Fibroblast of skin of back (primary cell): ENCODE data around the gene CCT8L2.
"Not testable (repeated sequence)": the region's sequence is repeated elsewhere in the genome, so short reads cannot be mapped to it uniquely, and the experiment has no call there.

Source experiments
- DNase-seq: peaks from one replicate; pipeline ENCODE4 v3.0.0-alpha.2; 2013

Gene CCT8L2

DNA sequence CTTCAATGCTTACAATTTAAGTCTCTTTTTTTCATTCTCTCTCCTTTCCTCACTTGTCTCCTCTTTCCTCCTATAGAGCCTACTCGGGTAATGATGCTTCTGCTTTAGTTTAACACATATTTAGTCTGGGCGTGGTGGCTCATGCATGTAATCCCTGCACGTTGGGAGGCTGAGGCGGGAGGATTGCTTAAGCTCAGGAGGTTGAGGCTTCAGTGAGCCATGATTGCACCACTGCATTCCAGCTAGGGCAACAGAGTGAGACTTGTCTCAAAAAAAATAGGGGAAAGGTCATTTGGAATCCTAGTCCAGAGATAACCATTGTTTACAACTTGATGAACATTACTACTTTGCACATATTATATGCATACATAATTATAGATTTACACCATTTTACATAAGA is 1.4 kb upstream of the CCT8L2 start:
- DNase-seq: no peak

DNA sequence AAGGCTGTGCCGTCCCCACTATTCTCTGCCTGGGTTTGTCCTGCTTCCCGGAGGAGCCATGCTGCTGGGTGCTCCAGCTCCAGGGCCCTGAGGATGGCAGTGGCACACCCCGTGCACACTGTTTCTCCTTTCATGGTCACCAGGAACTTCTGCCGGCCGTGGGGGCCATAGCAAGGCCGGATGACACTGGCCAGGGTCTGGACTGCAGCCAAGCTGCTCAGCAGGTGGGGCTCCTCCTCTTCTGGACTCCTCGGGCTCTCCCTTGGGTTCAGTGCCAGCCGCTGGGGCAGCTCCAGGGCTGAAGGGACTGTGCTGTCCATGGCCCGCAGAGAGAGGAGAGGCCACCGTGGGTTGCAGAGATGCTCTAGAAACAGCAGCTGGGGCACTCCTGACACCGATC is 379 bp downstream of the CCT8L2 start:
- not testable (repeated sequence) for DNase-seq

DNA sequence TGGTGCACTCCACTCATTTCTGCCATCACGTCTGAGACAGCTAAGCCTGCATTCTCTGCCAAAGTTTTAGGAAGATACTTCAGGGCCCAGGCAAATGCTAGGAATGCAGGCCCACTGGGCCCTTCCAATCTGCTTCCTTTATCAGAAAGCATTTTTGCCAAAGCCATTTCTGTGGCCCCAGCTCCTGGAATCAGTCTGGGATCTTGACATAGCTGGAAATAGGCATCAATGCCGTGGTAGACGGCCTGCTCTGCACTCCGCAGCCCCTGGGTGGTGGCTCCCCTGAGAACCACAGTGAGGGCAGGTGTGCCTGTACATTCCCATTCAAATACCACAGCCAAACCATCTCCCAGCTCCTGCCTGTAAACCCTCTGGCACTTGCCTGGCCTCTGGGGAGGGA is 1.5 kb downstream of the CCT8L2 start:
- not testable (repeated sequence) for DNase-seq

DNA sequence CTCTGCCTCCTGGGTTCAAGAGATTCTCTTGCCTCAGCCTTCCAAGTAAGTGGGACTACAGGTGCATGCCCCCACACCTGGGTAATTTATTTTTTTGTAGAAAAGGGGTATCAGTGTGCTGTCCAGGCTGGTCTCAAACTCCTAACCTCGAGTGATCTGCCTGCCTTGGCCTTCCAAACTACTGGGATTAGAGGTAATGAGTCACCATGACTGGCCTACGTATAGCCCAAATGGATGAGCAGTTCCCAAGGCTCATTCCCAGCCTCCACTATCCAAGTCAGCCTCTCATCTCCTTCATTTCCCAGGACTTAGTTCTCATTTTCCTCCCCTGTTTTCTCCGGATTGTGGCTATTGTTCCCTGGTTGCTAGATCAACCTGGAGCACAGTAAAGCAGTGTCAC is 5.6 kb downstream of the CCT8L2 start:
- no peak for DNase-seq

DNA sequence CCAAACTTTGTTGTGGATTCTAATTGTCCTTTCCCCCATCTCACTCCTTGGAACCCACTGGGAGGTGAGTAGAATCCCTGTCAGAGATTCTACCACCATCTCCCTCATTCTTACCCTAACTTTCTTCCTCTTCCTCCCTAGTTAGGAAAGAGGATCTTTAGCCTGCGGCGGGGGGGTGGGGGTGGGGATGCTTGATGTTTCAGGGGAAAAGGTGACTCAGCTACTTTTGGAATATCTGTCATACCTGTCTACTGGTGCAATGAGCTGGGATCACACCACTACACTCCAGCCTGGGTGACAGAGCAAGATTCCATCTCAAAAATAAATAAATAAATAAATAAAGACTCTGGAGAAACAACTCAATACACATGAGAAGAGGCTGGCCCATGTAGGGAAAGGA is 6.4 kb downstream of the CCT8L2 start:
- DNase-seq: no peak

DNA sequence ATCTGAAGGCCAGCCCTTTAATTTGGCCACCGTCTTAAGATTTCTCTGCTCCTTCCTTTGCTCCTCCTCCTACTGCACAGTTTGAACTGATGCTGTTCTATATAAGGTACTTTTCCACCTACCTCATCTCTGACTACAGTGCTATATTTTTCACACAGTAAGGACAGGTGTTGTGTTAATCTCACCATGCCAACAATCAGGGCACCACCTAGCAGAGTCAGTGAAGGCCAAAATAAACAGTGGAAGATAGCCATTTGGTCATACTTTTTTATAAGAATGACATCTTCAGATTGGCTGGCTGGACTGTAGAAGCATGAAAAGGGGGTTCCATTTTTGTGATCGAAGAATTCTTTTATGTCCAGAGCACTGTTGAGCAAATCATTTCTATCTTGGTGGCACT is 11.7 kb downstream of the CCT8L2 start:
- not testable (repeated sequence) for DNase-seq

DNA sequence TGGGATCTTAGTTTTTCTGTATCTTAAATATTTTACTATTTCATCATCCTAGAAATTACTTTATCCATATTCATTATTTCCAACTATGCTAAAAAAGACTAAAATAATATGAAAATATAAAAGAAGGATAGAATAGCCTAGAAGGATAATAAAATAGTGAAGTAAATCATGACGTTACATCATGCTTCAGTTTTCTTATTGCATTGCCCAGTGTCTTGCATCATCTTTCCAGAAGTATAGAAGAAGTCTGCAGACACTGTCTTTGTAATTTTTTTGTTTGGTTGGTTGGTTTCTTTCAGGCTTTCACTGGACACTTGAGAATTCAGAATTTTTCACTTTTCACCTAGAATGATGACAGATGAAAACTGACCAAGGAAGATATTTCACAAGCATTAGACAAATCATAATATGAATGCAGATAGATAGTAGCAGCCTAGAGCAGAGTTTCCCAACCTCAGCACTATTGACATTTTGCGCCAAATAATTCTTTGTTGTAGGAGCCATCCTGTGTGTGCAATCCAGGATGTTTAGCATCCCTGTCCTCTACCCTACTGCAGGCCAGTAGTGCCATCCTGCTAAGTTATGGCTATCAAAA is 23.3 kb downstream of the CCT8L2 start:
- not testable (repeated sequence) for DNase-seq

DNA sequence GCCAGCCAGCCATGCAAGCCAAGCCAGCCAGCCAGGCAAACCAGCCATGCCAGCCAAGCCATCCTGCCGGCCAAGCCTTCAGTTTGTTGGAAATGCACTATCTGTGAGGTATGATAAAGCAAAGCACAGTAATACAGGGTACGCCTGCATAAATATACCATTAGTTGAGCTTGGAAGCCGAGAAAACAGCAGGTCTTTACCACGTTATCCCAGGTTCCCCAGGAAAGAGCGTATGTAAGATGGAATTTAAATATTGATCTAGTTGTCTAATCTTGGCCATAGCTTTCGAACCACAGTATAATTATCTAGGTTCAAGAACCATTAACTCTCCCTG is 24.2 kb downstream of the CCT8L2 start:
- no peak for DNase-seq

DNA sequence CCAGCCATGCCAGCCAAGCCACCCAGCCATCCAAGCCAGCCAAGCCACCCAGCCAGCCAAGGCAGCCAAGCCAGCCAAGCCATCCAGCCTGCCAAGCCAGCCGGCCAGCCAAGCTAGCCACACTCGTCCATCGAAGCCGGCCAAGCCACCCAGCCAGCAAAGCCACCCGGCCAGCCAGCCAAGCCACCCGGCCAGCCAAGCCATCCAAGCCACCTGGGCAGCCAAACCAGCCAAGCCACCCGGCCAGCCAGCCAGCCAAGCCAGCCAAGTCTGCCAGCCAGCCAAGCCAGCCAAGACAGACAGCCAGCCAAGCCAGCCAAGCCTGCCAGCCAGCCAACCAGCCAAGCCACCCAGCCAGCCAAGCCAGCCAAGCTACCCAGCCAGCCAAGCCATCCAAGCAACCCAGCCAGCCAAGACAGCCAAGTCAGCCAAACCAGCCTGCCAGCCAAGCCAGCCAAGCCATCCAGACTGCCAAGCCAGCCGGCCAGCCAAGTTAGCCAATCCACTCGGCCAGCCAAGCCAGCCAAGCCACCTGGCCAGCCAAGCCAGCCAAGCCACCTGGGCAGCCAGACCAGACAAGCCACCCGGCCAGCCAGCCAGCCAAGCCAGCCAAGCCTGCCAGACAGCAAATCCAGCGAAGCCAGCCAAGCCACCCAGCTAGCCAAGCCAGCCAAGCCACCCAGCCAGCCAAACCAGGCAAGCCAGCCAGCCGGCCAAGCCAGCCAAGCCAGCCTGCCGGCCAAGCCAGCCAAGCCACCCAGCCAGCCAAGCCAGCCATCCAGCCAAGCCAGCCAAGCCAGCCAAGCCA is 24.8 kb downstream of the CCT8L2 start:
- DNase-seq: not testable (repeated sequence)

DNA sequence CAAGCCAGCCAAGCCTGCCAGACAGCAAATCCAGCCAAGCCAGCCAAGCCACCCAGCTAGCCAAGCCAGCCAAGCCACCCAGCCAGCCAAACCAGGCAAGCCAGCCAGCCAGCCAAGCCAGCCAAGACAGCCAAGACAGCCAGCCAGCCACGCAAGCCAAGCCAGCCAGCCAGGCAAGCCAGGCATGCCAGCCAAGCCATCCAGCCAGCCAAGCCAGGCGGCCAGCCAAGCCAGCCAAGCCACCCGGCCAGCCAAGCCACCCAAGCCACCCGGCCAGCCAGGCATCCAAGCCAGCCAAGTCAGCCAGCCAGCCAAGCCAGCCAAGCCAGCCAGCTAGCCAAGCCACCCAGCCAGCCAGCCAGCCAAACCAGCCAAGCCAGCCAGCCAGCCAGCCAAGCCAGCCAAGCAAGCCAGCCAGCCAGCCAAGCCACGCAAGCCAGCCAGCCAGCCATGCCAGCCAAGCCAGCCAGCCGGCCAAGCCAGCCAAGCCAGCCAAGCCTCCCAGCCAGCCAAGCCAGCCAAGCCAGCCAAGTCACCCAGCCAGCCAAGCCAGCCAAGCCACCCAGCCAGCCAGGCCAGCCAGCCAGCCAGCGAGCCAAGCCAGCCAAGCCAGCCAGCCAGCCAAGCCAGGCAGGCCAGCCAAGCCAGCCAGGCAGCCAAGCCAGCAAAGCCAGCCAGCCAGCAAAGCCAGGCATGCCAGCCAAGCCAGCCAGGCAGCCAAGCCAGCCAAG is 26.0 kb downstream of the CCT8L2 start:
- DNase-seq: not testable (repeated sequence)

DNA sequence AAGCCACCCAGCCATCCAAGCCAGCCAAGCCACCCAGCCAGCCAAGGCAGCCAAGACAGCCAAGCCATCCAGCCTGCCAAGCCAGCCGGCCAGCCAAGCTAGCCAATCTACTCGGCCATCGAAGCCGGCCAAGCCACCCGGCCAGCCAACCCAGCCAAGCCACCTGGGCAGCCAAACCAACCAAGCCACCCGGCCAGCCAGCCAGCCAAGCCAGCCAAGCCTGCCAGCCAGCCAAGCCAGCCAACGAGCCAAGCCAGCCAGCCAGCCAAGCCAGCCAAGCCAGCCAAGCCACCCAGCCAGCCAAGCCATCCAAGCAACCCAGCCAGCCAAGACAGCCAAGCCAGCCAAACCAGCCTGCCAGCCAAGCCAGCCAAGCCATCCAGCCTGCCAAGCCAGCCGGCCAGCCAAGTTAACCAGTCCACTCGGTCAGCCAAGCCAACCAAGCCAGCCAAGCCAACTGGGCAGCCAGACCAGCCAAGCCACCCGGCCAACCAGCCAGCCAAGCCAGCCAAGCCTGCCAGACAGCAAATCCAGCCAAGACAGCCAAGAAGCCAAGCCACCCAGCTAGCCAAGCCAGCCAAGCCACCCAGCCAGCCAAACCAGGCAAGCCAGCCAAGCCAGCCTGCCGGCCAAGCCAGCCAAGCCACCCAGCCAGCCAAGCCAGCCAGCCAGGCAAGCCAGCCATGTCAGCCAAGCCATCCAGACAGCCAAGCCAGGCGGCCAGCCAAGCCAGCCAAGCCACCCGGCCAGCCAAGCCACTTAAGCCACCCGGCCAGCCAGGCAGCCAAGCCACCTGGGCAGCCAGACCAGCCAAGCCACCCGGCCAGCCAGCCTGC is 26.8 kb downstream of the CCT8L2 start:
- DNase-seq: not testable (repeated sequence)

DNA sequence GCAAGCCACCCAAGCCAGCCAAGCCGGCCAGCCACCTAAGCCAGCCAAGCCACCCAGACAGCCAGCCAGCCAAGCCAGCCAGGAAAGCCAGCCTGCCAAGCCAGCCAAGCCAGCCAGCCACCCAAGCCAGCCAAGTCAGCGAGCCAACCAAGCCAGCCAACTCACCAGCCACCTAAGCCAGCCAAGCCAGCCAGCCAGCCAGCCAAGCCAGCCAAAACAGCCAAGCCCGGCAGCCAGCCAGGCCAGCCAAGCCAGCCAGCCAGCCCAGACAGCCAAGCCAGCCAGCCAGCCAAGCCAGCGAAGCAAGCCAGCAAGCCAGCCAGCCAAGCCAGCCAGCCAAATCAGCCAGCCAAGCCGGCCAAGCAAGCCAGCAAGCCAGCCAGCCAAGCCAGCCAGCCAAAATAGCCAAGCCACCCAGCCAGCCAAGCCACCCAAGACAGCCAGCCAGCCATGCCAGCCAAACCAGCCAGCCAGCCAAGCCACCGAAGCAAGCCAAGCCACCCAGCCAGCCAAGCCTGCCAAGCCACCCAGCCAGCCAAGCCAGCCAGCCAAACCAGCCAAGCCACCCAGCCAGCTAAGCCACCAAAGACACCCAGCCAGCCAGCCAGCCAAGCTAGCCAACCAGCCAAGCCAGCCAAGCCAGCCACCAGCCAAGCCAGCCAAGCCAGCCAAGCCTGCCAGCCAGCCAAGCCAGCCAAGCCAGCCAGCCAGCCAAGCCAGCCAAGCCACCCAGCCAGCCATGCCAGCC is 27.6 kb downstream of the CCT8L2 start:
- not testable (repeated sequence) for DNase-seq

DNA sequence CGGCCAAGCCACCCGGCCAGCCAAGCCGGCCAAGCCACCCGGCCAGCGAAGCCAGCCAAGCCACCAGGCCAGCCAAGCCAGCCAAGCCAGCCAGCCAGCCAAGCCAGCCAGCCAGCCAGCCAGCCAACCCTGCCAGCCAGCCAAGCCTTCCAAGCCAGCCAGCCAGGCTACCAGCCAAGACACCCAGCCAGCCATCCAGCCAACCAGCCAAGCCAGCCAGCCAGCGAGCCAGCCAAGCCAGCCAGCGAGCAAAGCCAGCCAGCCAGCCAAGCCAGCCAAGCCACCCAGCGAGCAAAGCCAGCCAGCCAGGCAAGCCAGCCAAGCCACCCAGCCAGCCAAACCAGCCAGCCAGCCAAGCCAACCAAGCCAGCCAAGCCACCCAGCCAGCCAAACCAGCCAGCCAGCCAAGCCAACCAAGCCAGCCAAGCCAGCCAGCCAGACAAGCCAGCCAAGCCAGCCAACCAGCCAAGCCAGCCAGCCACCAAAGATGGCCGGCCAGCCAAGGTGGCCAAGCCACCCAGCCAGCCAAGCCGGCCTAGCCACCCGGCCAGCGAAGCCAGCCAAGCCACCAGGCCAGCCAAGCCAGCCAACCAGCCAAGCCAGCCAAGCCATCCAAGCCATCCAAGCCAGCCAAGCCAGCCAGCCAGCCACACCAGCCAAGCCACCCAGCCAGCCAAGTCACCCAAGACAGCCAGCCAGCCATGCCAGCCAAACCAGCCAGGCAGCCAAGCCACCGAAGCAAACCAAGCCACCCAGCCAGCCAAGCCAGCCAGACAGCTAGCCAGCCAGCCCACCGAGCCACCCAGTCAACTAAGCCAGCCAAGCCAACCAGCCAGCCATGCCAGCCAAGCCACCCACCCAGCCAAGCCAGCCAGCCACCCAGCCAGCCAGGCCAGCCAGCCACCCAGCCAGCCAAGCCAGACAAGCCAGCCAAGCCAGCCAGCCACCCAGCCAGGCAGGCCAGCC is 28.8 kb downstream of the CCT8L2 start:
- no peak for DNase-seq

DNA sequence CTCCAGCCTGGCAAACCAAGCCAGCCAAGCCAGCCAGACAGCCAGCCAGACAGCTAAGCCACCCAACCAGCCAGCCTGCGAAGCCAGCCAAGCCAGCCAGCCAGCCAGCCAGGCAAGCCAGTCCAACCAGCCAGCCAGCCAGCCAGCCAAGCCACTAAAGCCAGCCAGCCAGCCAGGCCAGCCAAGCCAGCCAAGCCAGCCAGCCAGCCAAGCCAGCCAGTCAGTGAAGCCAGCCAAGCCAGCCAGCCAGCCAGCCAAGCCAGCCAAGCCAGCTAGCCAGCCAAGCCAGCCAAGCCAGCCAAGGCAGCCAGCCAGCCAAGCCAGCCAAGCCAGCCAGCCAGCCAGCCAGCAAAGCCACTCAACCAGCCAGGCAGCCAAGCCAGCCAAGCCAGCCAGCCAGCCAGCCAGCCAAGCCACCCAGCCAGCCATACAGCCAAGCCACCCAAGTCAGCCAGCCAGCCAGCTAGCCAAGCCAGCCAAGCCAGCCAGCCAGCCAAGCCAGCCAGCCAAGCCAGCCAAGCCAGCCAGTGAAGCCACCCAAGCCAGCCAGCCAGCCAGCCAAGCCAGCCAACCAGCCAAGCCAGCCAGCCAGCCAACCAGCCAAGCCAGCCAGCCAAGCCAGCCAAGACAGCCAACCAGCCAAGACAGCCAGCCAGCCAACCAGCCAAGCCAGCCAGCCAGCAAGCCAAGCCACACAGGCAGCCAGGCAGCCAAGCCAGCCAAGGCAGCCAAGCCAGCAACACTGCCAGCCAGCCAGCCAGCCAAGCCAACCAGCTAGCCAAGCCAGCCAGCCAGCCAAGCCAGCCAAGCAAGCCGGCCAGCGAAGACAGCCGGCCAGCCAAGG is 29.7 kb downstream of the CCT8L2 start:
- no peak for DNase-seq

DNA sequence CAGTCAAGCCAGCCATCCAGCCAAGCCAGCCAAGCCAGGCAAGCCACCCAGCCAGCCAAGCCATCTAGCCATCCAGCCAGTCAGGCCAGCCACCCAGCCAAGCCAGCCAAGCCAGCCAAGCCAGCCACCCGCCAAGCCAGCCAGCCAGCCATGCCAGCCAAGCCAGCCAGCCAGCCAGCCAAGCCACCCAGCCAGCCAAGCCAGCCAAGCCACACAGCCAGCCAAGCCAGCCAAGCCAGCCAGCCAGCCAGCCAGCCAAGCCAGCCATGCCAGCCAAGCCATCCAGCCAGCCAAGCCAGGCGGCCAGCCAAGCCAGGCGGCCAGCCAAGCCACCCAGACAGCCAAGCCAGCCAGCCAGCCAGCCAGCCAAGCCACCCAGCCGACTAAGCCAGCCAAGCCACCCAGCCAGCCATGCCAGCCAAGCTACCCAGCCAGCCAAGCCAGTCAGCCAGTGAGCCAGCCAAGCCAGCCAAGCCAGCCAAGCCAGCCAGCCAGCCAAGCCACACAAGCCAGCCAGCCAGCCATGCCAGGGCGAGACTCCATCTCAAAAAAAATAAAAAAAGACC is 31.4 kb downstream of the CCT8L2 start:
- DNase-seq: not testable (repeated sequence)

DNA sequence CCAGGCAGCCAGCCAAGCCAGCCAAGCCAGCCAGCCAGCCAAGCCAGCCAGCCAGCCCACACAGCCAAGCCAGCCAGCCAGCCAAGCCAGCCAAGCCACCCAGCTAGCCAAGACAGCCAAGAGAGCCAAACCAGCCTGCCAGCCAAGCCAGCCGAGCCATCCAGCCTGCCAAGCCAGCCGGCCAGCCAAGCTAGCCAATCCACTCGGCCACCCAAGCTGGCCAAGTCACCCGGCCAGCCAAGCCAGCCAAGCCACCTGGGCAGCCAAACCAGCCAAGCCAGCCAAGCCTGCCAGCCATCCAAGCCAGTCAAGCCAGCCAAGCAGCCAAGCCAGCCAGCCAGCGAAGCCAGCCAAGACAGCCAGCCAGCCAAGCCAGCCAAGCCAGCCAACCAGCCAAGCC is 32.0 kb downstream of the CCT8L2 start:
- DNase-seq: not testable (repeated sequence)

DNA sequence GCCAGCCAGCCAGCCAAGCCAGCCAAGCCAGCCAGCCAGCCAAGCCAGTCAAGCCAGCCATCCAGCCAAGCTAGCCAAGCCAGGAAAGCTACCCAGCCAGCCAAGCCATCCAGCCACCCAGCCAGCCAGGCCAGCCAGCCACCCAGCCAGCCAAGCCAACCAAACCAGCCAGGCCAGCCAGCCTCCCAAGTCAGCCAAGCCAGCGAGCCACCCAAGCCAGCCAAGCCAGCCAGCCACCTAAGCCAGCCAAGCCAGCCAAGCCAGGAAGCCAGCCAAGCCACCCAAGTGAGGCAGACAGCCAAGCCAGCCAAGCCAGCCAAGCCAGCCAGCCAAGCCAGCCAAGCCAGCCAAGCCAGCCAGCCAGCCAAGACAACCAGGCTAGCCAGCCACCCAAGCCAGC is 32.6 kb downstream of the CCT8L2 start:
- not testable (repeated sequence) for DNase-seq

DNA sequence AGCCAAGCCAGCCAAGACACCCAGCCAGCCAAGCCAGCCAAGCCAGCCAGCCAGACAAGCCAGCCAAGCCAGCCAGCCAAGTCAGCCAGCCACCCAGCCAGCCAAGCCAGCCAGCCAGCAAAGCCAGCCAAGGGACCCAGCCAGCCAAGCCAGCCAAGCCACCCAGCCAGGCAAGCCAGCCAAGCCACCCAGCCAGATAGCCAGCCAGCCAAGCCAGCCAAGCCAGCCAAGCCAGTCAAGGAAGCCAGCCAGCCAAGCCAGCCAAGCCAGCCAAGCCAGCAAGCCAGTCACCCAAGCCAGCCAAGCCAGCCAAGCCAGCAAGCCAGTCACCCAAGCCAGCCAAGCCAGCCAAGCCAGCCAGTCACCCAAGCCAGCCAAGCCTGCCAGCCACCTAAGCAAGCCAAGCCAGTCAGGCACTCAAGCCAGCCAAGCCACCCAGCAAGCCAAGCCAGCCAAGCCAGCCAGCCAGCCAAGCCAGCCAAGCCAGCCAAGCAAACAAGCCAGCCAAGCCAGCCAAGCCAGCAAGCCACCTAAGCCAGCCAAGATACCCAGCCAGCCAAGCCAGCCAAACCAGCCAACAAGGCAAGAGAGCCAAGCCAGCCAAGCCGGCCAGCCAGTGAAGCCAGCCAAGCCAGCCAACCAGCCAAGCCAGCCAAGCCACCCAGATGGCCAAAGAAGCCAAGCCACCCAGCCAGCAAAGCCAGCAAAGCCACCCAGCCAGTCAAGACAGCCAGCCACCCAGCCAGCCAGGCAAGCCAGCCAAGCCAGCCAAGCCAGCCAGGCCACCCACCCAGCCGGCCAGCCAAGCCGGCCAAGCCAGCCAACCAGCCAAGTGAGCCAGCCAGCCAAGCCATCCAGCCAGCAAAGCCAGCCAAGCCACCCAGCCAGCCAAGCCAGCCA is 33.3 kb downstream of the CCT8L2 start:
- no peak for DNase-seq
